Activated CD4-positive, alpha-beta T cell treated with anti-CD3 and anti-CD28 coated beads for 4 hours (primary cell): ENCODE data around the gene AUTS2.
"Not testable (repeated sequence)": the region's sequence is repeated elsewhere in the genome, so short reads cannot be mapped to it uniquely, and the experiment has no call there.

ENCODE experiments used
- DNase-seq, 2 donors: peaks; one replicate each; pipeline ENCODE4 v3.0.0-alpha.2; 2020

AUTS2 gene

DNA sequence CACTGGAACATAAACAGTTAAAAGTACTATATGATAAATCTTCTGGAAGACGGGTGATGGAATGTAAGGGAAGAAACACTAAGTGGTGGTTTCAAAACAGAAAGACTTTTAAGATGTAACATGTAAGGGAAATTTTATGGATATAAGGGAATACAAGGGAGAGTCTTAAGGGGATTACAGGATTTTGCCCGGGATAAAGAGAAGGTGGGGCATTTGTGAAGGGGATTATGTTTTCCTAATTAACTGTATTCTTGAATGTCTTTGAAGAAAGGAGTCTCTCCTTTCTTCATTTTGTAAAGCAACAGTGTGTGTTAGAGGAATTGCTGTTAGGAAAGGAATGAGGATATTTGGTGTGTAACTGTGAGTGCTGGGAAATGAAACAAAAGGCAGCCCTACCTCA is 745.2 kb downstream of the AUTS2 start:
- DNase-seq = no peak

DNA sequence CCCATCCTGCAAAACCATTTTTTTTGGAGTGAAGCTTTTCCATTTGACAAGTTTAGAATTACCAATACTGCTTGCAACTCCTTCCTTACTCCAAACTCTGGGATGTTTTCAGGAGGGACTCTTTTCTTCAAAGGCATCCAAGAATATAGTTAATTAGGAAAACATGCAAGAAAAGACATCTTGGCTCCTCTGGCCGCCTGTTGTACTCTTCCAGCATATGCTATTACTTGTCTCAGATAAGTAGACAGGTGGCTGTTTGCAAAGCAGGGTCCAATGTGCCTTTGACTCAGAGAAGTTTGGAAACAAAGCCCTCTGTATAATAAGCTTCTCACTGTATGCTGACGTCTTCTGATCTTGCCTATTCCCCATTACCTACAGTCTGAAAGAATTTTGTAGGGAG is 746.5 kb downstream of the AUTS2 start:
- no peak for DNase-seq

DNA sequence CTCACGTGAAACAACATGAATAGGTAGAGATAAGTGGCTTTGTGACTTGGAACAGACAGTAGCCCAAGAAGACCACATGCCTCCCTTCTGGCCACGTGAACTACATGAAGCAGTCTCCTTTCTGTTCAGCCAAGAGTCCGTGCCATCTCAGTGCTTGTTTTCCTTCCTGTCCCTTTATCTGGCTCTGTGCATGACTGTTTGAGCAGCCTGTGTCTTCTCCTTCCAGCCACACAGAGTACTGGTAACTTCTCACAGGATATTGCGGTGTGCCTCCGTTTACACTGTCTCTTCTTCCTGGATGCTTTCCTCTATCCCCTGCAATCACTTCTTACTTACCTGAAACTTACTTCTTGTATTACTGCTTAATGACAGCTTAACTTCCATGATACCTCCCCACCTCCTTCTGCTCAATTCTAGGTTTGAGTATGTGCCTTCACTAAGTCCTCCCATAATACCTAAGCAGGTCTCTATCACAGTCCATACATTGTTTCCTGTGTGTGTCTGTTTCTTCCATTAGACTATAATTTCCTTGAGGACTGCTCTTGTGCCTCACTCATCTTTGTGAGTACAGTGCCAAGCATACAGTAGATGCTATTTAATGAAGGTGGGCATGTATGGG is 748.7 kb downstream of the AUTS2 start:
- DNase-seq = no peak

DNA sequence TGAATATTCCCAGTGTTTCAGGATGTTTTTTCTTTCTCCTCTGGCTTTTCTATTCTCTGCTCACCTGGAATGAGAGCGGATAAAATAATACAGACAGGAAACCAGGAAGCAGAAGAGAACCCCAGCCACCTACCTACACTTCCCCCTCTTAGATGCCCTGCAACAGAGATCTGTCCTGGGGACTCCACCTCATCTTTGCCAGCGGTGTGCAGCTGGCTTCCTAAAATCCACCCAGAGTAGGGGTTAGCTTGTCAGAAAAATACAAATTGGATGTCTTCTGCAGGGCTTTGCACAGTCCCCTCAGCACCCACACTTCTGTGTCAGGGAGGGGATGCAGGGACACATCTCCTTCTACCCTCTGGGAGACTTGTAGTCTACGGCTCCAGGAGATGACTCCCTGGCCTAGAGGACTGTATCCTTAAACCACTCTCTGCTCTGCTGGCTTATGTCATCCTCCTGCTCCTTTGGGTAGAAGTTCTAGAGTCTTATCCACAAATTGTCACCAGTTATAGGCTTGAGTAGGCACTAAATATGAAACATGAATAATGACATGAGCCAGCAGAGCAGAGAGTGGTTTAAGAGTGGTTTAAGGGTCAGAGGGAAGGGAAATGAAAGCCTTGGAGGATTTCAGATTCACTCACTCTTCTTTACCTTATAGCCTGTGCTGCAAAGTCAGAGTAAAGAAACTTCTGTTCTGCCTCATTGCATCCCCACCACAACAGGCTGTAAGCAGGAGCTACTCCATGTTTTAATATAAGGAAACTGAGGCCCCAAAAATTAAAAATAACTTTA is 749.4 kb downstream of the AUTS2 start:
- DNase-seq = no peak

DNA sequence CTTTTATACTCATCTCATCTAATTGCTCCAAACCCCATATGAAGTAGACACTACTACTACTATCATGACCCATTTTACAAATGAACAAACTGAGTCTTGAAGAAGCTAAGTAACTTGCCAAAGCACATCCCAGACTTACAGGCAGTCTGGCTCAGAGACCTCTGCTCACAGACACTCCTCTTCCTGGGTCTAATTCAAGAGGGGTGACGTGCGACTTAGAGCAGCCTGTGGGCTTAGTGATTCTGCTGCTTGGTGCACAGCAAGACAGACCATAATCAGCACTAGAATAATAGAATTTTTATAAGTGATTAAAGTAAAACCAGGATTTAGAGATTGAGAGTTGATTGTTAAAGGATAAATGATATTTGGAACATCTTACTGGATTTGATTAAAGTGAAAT is 750.8 kb downstream of the AUTS2 start:
- no peak for DNase-seq

DNA sequence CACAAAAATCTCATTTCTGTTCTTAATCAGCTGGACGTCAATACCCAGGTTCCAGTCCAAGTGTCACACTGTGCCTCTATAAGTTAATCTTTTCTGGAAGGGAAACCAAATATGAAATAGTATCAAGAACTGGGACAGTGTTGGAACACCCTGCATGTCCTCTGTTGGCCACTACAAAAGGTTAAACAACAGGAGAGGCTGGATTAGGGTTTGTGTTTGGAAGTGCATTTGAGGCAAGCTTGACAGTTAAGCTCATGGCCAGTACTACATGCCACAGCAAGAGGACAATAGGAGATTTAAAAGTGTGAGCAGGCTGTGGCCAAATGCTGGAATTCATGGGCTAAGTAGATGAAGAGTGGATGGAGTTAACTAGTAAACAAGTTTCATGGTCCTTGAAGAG is 751.5 kb downstream of the AUTS2 start:
- no peak for DNase-seq

DNA sequence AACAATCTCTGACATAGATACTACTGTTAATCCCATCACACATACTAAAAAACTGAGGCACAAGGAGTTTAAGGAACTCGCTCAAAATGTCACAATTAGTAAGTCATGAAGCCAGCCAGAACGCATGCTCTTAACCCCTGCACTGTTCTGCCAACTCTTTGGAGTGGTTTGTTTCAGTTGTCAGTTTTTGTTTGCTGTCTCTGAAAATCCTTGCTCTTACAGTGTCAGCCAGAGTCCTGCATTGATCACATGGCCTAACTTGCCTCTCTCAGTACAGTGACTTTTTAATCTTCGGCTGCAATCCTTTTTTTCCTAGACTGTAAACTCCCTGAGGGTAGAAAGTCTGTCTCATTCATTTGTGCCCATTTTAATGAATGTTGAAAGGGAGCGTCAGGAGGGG is 753.8 kb downstream of the AUTS2 start:
- no peak for DNase-seq

DNA sequence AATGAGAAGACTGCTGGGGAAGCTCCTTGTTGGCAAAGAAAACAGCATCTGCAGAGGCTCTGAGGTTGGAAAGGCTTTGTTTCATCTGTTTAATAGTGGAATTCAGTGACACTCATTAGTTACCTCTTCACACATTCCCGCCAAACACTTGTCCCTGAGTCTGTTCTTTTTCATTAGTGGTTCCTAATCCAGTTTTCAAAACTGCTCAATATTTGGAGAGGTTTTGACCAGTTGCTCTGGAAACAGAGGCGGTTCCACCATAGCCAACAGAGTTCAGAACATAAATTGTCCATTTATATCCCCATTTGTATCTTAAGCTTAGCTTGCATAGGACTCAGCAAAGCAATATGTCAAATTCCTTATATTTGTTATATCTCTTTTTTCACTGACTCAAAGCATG is 754.6 kb downstream of the AUTS2 start:
- DNase-seq = no peak

DNA sequence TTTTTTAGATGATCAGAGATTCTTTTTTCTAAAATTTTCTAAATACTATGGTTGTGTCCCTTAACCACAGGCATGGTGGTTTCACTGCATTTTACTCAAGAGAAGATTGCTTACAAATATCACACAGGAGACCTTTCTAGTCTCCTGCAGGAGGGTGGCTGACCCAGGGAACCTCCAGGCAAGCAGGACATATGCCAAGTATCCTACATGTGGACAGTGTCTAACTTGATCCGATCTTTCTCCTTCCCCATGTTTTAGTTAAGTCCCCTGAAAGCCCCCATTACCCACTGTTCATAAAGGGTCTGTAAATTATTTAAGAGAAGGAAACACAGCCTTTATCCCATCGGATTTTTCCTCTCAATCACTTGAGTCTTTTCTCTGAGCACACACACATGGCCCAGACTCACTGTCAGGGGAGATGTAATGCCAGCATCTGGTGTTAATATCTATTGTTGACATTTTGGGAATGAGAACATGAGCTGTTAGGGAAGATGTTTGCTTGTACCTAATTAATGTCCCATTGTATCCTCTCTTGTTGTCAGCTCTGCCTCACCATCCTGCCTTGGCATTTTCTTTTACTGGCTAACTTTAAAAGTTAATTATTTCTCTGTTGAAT is 755.2 kb downstream of the AUTS2 start:
- DNase-seq = no peak

DNA sequence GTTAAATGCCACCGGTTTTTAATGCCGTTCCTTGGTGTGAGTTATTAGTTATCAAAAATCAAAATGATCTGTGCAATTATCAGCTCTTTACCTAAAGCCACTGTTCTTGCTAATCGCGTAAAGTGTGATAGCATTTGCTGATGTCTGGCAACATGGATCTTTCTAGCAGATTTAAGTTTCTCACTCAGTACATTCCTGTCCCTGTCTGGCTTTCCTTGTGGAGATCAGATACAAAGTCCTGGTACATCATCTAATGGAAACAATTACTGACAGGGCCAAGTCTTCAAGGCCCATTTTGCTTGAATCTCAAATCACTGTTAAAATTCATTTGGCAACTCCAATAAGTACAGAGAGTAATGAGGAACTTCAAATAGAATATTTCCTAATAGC is 755.7 kb downstream of the AUTS2 start:
- DNase-seq = no peak

DNA sequence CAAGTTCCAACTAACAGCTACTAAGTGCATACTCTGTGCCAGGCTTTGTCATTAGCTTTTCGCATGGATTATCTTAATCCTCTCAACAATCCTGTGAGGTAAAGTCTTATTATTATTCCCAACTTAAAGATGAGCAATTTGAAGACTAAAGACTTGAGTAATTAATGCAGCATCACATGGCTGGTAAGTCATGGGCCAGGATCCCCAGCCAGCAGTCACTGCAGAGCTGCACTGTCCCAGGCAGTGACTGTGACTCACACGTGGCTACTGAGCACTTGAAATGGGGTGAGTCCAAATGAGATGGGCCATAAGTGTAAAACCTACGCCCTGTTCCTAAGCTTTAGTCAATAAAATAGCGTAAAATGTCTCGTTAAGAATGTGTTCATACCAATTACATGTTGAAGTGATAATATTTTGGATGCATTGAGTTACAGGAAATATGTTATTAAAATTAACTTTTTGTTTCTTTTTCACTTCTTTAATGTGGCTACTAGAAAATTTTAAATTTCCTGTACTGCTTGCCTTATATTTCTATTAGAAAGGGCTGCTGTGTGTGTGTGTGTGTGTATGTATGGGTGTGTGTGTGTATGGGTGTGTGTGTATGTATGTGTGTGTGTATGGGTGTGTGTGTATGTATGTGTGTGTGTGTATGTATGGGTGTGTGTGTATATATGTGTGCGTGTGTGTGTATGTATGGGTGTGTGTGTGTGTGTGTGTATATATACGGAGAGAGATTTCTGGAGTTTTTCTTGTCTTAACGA is 756.3 kb downstream of the AUTS2 start:
- peak in 1 of 2 donors; percentile 5 for DNase-seq

DNA sequence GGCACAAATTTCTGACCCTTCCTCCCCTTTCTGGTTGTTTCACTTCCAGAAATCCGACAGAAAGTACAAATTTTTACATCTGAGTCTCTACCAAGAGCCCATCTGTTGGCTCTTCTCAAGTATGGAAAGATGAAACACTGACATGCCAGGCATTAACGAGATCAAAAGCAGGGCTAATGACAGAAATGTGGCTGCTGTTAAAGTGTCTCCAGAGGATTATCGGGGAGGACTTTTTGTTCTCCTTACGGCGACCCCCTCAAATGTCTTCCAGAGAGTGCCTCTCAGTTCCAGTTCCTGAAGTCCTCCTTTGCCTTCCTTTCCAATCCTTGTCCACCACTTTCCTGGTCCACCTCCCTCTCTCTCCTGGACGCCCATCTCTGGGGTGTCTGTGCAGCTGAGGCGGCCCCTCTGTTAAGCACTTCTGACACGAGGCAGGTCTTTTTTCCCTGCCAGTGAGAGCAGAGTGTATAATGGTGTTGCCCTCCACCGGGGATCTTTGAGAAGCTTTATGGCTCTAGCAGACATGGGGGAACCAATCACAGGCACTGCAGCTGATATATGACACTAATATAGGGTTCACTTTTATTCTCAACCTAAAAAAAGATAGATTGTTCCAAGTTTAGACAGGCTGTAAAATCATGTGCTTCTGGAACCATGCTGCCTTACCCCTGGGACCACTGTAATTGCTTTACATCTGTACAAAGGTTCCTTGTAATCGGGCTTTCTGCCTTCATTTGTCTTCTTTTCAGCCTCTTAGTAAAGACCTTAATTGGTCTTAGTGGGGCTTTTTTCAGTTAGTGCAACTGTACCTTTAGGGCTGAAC is 757.1 kb downstream of the AUTS2 start:
- DNase-seq = no peak

DNA sequence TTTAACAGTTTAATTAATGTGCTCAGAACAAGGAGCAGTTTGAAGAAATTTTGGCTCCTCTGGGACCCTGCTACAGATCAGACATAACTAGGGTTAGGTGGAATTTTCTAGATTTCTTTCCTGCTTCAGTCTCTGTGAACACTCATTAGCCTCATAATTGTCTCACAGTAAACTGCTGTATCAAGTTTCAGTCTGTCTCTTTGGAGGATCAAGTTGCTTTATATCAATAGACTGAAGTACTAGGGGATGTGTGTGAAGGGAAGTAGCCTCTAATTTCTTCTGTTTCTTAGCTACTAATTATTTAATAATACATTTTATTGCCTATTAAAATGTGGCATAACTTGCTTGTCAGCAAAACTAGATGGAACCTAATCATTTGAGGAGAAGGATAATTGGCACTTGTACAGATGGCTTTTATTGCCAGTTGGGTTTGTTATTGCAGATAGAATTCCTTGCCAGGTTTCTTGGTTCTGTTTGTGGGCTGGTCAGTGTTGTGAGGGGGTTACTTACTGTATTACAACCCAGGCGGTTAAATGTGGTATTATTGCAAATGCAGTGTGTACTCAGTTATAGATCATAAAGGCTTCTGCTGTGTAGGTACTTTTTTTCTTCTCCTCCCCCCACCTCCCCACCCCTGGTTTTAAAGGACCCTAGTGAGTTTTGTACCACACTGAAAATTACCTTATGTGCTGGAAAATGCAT is 758.0 kb downstream of the AUTS2 start:
- DNase-seq = no peak

DNA sequence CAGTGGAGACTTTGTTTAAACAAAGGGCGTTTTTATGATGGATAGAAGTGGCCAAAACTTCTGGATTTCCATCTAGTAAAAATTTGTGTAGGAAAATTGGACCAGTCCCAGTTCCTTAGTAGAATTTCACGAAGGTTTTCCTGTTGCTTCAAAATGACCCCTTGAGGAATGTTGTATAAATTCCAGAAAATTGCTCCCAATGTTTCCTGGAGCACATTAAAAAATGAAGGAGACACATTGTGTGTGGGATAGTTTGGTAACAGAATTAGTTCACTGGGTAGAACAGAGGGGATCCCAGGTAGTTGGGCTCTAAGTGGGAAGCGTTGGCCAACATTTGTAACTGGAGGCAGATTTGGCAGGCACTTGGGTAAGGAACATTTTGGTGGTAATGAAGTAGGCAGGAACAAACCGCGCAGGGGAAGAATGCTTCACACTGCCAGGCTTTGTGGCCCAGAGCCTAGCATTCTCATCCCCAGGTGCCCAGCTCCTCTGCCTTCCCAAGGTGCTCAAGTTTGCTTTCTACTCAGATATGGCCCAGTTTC is 758.6 kb downstream of the AUTS2 start:
- DNase-seq = no peak

DNA sequence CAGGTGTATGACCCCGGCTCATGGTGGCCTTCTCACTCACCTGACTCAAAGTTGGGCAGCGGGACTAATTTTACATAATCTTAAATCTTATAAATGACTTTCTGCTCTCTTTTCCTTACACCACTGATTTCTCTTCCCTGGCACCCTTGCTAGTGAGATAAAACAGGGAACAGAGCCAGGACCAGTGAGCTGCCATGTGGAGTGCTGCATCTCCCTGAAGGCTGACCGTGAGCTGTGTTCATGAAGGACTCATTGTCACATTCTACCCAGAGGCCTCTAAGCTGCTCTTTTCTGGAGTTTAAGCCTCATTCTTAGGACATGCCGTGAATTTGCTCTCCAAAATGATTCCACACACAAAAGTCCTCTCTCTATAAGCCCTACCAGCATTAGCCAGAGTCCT is 762.3 kb downstream of the AUTS2 start:
- DNase-seq = no peak

DNA sequence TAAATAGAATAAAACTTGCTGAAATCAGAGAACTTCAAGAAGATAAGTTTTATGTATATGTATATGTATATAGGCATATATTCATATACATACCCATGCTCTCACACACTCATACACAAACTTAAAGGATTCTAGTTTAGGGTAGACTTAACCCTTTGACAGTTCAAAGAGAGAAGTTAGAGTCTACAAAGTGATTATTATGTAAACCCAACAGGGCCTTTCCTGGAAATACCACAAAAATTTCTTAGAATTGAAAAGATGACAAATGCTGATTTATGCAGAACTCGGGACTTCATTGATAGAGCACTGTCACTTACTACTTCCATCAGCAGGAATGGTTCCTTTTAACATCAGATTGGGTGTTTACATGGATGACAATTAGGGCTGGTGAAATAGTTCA is 763.5 kb downstream of the AUTS2 start:
- no peak for DNase-seq

DNA sequence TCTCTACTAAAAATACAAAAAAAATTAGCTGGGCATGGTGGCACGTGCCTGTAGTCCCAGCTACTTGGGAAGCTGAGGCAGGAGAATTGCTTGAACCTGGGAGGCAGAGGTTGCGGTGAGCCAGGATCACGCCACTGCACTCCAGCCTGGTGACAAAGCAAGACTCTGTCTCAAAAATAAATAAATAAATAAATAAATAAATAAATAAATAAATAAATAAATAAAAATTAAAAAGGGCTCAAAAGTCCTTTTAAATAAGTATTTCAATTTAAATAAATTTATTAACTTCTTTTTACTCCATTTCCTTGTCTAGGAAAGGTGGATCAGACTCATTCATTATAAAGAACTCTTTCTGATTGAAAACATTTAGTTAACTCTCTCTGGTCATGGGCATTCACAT is 766.1 kb downstream of the AUTS2 start:
- not testable (repeated sequence) for DNase-seq

DNA sequence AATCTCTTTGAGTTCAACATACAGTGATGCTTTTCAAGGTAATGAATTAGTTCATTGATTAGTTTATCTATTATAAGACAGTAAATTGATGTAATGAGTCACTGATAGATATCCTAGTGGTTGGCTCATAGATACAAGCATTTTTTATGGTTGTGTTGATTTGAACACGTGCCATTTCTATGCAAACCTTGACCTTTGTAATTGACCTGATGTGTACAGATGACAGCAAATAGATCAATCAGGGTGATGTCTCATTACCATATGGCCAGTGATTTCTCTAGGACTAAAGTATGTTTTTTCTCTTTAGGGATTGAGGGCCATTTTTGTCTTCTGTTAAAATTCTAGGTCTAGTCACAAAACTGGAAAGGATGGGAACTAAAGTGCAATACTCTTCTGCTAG is 773.4 kb downstream of the AUTS2 start:
- DNase-seq = no peak

DNA sequence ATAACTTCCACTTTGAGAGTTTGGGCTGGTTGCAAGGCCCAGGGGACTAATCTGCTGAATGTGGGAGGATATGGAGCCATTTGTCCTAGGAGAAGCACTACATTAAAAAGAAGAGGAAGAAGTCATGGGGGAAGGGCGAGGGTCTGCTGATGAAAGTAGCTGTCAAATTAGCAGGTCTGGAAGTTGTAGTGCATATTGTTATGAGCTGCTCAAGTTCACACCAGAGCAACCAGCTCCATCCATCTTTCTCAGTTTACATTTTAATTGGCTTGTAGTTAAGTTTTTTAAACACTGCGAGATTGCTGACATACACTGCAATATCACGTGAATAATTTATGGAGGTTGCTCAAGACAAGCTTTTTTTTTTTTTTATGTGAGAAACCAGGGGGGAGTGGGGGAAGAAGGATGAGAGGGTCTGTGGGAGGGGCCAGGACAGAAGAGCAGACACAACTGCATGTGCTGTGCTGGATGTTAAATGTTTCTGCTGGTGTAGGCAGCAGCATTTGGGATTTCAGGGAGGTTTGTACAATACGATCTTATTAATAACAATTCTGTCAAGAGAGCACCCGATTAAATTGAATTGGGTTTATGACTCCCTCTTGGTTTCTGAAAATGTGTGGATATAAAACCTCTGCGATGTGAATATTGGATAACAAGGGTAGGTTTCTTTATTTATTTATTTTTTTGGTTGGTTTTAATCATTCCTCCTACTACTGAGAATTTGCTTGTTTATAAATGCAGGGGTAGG is 774.7 kb downstream of the AUTS2 start:
- no peak for DNase-seq

DNA sequence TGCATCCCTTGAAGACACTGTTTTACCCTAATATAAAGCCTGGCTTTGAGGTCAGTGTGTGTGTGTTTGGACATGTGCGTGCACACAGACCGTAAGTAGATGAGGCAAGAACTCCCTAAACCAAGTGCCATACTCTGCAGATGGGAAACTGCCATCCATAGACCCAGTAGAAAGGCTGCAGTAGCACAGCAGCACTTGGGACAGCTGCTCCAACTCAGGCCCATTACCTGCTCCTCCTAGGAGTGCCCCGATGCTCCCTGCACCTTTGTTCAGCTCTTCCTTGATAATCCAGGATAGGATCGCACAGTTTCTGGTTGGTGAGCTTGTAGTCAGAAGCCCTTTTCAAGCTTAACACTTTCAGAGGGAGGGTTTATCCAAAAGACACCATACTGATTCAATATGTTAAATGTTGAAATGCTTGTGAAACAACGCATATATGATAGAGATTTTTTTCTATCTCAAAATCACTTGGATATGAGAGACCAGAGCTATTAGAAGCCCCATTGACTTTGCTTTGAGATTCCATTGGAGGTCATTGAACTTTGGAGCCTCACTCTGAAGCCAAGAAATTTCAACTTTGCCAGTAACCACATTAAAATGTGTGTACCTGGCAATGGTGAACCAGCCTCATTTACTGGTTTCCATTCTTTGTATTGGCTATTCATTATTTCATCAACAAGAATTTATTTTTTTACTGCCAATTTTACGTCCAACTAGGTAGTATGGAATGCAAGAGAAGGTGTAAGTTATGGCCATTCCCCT is 776.7 kb downstream of the AUTS2 start:
- no peak for DNase-seq
